Rectal smooth muscle tissue (tissue), 1 donor: ENCODE results near the gene PNPLA8.
"Not testable (repeated sequence)": the region's sequence is repeated elsewhere in the genome, so short reads cannot be mapped to it uniquely, and the experiment has no call there.

Source experiments
- H3K27ac ChIP-seq: one replicate; pipeline ENCODE4 v1.7.0; 2013; ENCODE audit warnings: low read depth, low read length, inconsistent platforms
- H3K27me3 ChIP-seq: one replicate; pipeline ENCODE4 v1.7.0; 2013; ENCODE audit warnings: low read length; ENCODE audit not compliant: control insufficient read depth, insufficient read depth
- H3K36me3 ChIP-seq: one replicate; pipeline ENCODE4 v1.7.0; 2013; ENCODE audit warnings: low read length; ENCODE audit not compliant: control insufficient read depth, insufficient read depth
- H3K4me1 ChIP-seq: one replicate; pipeline ENCODE4 v1.7.0; 2013; ENCODE audit warnings: low read length; ENCODE audit not compliant: control insufficient read depth, insufficient read depth
- H3K4me3 ChIP-seq: one replicate; pipeline ENCODE4 v1.7.0; 2013; ENCODE audit warnings: low read length
- H3K9ac ChIP-seq: one replicate; pipeline ENCODE4 v1.7.0; 2013; ENCODE audit warnings: low read length

Gene PNPLA8

GRCh38 chr7:108556665-108557064 lies 30.7 kb upstream of the PNPLA8 start:
- not testable (repeated sequence) for H3K36me3 ChIP-seq, H3K4me1 ChIP-seq, H3K27ac ChIP-seq, H3K9ac ChIP-seq, H3K27me3 ChIP-seq, H3K4me3 ChIP-seq

- H3K36me3 ChIP-seq, H3K4me1 ChIP-seq, H3K27me3 ChIP-seq, H3K4me3 ChIP-seq, H3K27ac ChIP-seq, H3K9ac ChIP-seq: not testable (repeated sequence)
Observed at GRCh38 chr7:108548141-108548896, 22.4 kb upstream of the PNPLA8 start.

- Histone ChIP-seq H3K4me3 (no peak overlapping the region), H3K36me3 (no peaks in the 10 kb centered on the region), H3K27me3 (no peaks in the 10 kb centered on the region), H3K27ac (no peak overlapping the region), H3K4me1 (no peaks in the 10 kb centered on the region), H3K9ac (no peak overlapping the region)
Observed at GRCh38 chr7:108541478-108541877, 15.5 kb upstream of the PNPLA8 start.

GRCh38 chr7:108538685-108539084 lies 12.8 kb upstream of the PNPLA8 start:
- H3K36me3 ChIP-seq, H3K4me3 ChIP-seq, H3K27me3 ChIP-seq, H3K4me1 ChIP-seq, H3K27ac ChIP-seq, H3K9ac ChIP-seq: not testable (repeated sequence)

GRCh38 chr7:108538236-108538635 lies 12.3 kb upstream of the PNPLA8 start:
- H3K36me3 ChIP-seq, H3K27me3 ChIP-seq, H3K9ac ChIP-seq, H3K27ac ChIP-seq, H3K4me3 ChIP-seq, H3K4me1 ChIP-seq: not testable (repeated sequence)

GRCh38 chr7:108537229-108537628 lies 11.3 kb upstream of the PNPLA8 start:
- Histone ChIP-seq H3K27me3 (no peaks in the 10 kb centered on the region), H3K4me1 (no peaks in the 10 kb centered on the region), H3K36me3 (no peaks in the 10 kb centered on the region), H3K4me3 (no peak overlapping the region), H3K27ac (no peak overlapping the region), H3K9ac (no peak overlapping the region)

GRCh38 chr7:108535744-108536143 lies 9.8 kb upstream of the PNPLA8 start:
- Histone ChIP-seq H3K4me1 (no peaks in the 10 kb centered on the region), H3K27me3 (no peaks in the 10 kb centered on the region), H3K4me3 (no peak overlapping the region), H3K27ac (no peak overlapping the region), H3K9ac (no peak overlapping the region), H3K36me3 (no peaks in the 10 kb centered on the region)

- no peaks in the 10 kb centered on the region for H3K36me3 ChIP-seq
- H3K4me3 ChIP-seq, result no peak overlapping the region
- no peaks in the 10 kb centered on the region for H3K27me3 ChIP-seq
- H3K4me1 ChIP-seq, result no peaks in the 10 kb centered on the region
- H3K27ac ChIP-seq, result no peak overlapping the region
- no peak overlapping the region for H3K9ac ChIP-seq
Observed at GRCh38 chr7:108535257-108535656, 9.3 kb upstream of the PNPLA8 start.

GRCh38 chr7:108533712-108534111 lies 7.8 kb upstream of the PNPLA8 start:
- Histone ChIP-seq H3K4me3 (no peak overlapping the region), H3K36me3 (no peaks in the 10 kb centered on the region), H3K9ac (no peak overlapping the region), H3K27ac (no peak overlapping the region), H3K27me3 (no peaks in the 10 kb centered on the region), H3K4me1 (no peaks in the 10 kb centered on the region)

- H3K27ac ChIP-seq, result no peak overlapping the region
- H3K4me3 ChIP-seq, result no peak overlapping the region
- peaks cover 9% of the 10 kb centered on the region for H3K4me1 ChIP-seq
- H3K9ac ChIP-seq, result no peak overlapping the region
- no peaks in the 10 kb centered on the region for H3K36me3 ChIP-seq
- H3K27me3 ChIP-seq, result no peaks in the 10 kb centered on the region
Observed at GRCh38 chr7:108529341-108529740, 3.4 kb upstream of the PNPLA8 start.

- H3K9ac ChIP-seq, result no peak overlapping the region
- H3K4me1 ChIP-seq, result peaks cover 9% of the 10 kb centered on the region
- H3K36me3 ChIP-seq, result no peaks in the 10 kb centered on the region
- H3K27me3 ChIP-seq, result no peaks in the 10 kb centered on the region
- no peak overlapping the region for H3K27ac ChIP-seq
- H3K4me3 ChIP-seq, result no peak overlapping the region
Observed at GRCh38 chr7:108528183-108528712, 2.3 kb upstream of the PNPLA8 start.

- H3K4me3 ChIP-seq, result peak overlapping the region; percentile 76
- peak overlapping the region; percentile 63 for H3K9ac ChIP-seq
Observed at GRCh38 chr7:108526768-108527017, 758 bp upstream of the PNPLA8 start.

GRCh38 chr7:108525327-108525984 lies 479 bp downstream of the PNPLA8 start:
- Histone ChIP-seq H3K4me1 (peaks cover 9% of the 10 kb centered on the region), H3K27ac (peak overlapping the region; percentile 94)

More at GRCh38 chr7:108526768-108527017, 758 bp upstream of the PNPLA8 start:
- peak overlapping the region; percentile 94 for H3K27ac ChIP-seq
- H3K4me1 ChIP-seq, result peaks cover 9% of the 10 kb centered on the region
- H3K27me3 ChIP-seq, result no peaks in the 10 kb centered on the region
- no peaks in the 10 kb centered on the region for H3K36me3 ChIP-seq

More at GRCh38 chr7:108525327-108525984, 479 bp downstream of the PNPLA8 start:
- no peaks in the 10 kb centered on the region for H3K27me3 ChIP-seq
- H3K9ac ChIP-seq, result peak overlapping the region; percentile 72
- peak overlapping the region; percentile 76 for H3K4me3 ChIP-seq
- H3K36me3 ChIP-seq, result no peaks in the 10 kb centered on the region
